ENCODE measurements around the gene COMMD1.
A peak's percentile ranks its signal among the peaks of the same experiment; 100 is the strongest.

COMMD1 gene

DNA sequence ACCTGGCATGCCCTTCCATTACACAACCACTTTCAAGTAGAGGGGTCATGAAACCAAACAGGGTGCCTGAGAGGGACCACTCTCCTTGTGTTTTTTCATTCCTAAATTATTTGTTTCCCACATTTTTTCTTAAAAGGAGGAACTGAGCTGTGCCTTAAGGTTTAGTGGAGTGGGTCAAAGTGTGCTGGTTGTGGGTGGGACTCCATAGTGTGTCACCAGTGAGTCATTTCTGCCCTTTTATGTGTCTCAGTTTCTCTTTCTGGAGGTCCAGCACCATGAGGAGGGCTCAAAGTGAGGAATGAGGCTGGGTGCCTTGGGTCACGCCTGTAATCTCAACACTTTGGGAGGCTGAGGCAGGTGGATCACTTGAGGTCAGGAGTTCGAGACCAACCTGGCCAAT is 37.8 kb downstream of the COMMD1 start:
- no peak for DNase-seq (ENCODE audit: low read depth)
- H3K4me3 ChIP-seq (ENCODE audit: low read depth, low read length), result no peak overlapping the region
- TF ChIP-seq, protein P1, sequence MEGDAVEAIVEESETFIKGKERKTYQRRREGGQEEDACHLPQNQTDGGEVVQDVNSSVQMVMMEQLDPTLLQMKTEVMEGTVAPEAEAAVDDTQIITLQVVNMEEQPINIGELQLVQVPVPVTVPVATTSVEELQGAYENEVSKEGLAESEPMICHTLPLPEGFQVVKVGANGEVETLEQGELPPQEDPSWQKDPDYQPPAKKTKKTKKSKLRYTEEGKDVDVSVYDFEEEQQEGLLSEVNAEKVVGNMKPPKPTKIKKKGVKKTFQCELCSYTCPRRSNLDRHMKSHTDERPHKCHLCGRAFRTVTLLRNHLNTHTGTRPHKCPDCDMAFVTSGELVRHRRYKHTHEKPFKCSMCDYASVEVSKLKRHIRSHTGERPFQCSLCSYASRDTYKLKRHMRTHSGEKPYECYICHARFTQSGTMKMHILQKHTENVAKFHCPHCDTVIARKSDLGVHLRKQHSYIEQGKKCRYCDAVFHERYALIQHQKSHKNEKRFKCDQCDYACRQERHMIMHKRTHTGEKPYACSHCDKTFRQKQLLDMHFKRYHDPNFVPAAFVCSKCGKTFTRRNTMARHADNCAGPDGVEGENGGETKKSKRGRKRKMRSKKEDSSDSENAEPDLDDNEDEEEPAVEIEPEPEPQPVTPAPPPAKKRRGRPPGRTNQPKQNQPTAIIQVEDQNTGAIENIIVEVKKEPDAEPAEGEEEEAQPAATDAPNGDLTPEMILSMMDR (conservative IDR thresholded peaks at IDR 0.05; ENCODE audit: low read depth, low read length), result no peak

DNA sequence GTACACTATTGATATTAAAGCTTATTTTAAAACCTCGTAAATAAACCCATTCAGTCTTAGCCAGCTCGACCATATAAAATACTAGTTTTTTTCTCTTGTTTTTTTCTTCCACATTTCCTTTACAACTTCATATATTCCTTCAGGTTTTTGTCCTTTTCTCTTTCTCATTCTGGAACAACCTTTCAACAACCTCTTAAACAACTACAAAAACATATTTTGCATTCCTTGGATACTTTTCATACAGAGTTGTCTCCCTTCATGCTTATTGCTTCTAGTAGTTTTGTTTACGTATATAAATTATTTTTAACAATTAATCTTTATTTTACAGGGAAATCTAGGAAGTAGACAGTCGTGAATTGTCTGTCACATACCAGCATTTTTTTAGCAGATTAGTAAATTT is 41.2 kb downstream of the COMMD1 start:
- no peak overlapping the region for H3K4me3 ChIP-seq (ENCODE audit: low read depth, low read length)
- TF ChIP-seq, protein P1 (conservative IDR thresholded peaks at IDR 0.05; ENCODE audit: low read depth, low read length), result no peak
- peak; percentile 65 for DNase-seq (ENCODE audit: low read depth)

DNA sequence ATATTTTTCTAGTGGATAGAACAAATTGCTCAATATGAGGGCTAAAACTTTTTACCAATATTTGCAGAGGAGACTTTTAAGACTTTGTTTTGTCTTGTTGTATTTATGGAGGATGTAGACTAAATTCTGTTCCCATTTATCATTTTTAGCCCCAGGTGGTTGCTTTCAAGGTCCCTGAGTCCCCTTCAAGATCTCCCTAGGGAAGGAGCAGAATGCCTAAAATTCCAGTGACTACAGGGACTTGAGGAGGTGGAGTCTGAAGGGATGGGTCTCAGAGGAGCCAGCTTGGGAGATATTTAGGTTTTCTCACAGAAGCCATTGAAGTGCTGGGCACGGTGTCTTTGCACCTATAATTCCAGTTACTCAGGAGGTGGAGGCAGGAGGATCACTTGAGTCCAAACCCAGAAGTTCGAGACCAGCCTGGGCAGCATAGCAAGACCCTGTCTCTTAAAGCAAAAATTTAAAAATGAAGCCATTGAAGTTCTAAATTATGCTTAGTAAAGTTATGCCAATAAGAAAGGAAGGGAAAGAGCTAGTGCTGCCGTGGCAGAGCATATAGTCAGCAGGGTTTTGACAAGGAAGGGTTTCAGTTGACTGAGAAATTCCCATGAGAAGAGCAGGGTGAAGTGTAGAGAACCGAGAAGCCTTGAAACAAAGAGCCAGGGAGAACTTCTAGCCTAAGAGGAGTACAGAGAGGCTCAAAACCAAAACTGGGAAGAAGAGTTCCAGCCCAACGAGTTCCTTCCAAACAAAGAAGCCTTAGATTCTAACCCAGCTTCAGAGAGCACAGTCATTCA is 43.4 kb downstream of the COMMD1 start:
- H3K4me3 ChIP-seq (ENCODE audit: low read depth, low read length), result no peak overlapping the region
- DNase-seq (ENCODE audit: low read depth), result no peak
- TF ChIP-seq, protein P1 (conservative IDR thresholded peaks at IDR 0.05; ENCODE audit: low read depth, low read length), result no peak

DNA sequence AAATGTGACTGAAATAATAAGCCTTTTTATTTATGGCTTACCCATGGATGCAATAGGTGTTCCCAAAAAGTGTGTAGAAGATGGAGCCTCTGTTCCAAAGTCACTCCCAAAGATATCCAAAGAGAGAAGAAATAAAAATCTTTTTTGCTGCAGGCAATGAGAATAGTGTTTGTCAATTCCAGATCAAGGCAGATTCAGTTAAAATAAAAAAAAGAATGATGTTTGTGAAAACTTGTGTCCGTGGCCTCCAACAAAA is 43.9 kb downstream of the COMMD1 start:
- no peak for DNase-seq (ENCODE audit: low read depth)
- TF ChIP-seq, protein P1 (conservative IDR thresholded peaks at IDR 0.05; ENCODE audit: low read depth, low read length), result no peak
- no peak overlapping the region for H3K4me3 ChIP-seq (ENCODE audit: low read depth, low read length)

DNA sequence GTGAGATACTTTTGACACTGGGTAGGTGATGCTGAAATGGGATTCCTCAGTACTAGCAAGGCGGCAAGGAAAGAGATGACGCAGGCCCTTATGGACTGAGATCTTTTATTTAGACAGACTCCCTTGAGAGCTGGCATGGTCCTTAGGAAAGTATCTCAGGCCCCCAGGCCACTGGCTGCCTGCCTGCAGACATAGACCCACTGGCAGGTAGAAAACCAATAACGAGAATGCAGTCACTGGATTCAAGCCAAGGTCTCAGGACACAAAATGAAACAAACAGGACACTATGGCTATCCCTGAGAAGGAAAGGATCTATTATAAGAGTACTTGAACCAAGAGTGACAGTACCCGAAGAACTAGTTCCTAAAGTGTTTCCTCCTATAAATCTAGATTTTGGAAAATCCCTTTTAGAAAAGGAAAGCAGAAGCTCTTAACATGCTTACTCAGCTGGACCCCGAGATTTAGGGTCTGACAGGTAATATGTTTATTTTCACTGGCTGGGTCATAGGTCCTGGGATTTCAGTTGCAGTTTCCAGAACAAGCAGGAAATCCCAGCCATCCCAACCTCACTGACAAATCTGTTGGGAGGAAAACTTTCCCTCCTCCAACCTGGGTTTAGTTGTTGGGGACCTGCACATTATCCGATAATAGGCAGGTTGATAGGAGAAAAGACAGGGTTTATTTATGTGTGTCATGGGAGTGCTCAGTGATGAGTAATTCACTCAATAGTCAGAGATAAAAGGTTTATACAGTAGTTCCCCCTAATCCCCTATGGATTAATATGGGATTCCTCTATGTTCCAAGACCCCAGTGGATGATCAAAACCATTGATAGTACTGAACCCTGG is 44.5 kb downstream of the COMMD1 start:
- TF ChIP-seq, protein P1 (conservative IDR thresholded peaks at IDR 0.05; ENCODE audit: low read depth, low read length), result no peak
- no peak for DNase-seq (ENCODE audit: low read depth)
- H3K4me3 ChIP-seq (ENCODE audit: low read depth, low read length), result no peak overlapping the region

DNA sequence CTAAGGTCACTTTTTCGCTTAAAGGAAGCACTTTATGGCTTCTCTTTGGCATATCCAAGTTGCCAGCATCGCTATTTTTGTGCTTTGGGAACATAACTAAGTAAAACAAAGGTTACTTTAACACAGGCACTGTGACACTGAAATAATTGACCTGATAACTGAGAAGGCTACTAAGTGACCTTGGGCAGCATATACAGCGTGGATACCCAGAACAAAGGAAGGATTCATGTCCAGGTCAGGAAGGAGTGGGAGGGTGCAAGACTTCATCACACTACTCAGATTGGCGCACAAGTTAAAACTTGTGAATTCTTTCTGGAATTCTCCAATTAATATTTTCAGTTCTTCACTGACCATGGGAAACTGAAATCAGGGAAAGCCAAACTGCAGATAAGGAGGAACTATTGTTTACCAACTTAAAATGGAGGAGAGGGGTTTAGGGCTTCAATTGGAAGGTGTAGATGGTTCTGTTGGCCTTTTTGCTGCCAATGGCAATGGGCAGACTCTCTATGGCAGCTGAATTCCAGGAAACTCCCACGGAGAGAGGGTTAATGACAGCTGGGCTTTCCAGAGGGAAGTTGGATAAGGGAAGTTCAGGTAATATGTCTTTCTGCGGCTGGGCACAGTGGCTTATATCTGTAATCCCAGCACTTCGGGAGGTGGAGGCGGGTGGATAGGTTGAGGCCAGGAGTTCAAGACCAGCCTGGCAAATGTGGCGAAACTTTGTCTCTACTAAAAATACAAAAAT is 45.3 kb downstream of the COMMD1 start:
- no peak for DNase-seq (ENCODE audit: low read depth)
- TF ChIP-seq, protein P1 (conservative IDR thresholded peaks at IDR 0.05; ENCODE audit: low read depth, low read length), result no peak

More for the DNA sequence above, 45.3 kb downstream of the COMMD1 start:
- H3K4me3 ChIP-seq (ENCODE audit: low read depth, low read length), result no peak overlapping the region
